ENCODE data around the gene CYB561D1. TPM values are rescaled to one million over a fixed set of nuclear protein-coding genes. Genes with fewer than 3 reads are reported as not detected.

Gene CYB561D1
- total and polyA plus RNA-seq, 2 donors (not counting 1 experiment from before 2014, with no cell fraction given), result 5.1 to 6.6 TPM

- H3K27me3 ChIP-seq (ENCODE audit: control insufficient read depth, insufficient read depth, low read length), result peaks cover 7% of the 10 kb centered on the region
- H3K4me1 ChIP-seq (ENCODE audit: control insufficient read depth, extremely low read depth, insufficient read depth, low read length), result peaks cover 6% of the 10 kb centered on the region
- no peaks in the 10 kb centered on the region for H3K79me2 ChIP-seq (ENCODE audit: control insufficient read depth, insufficient read depth, low read length)
- H4K20me1 ChIP-seq (ENCODE audit: control insufficient read depth, extremely low read depth, insufficient read depth, low read length), result no peaks in the 10 kb centered on the region
- DNase-seq (ENCODE audit: low read depth in 2 of 2), result no peak
- no peaks in the 10 kb centered on the region for H3K9me3 ChIP-seq (ENCODE audit: control insufficient read depth, insufficient read depth, low read depth, low read length)
- H3K27ac ChIP-seq (ENCODE audit: insufficient read depth, low read length), result no peak overlapping the region
- H3K4me2 ChIP-seq (ENCODE audit: extremely low read depth, insufficient read depth, low read length), result no peak overlapping the region
- H3K9ac ChIP-seq (ENCODE audit: insufficient read depth, low read length), result no peak overlapping the region
- TF ChIP-seq EZH2 (IDR thresholded peaks at IDR 0.05; ENCODE audit: low read length, missing control alignments), result no peak
- TF ChIP-seq, protein P1, sequence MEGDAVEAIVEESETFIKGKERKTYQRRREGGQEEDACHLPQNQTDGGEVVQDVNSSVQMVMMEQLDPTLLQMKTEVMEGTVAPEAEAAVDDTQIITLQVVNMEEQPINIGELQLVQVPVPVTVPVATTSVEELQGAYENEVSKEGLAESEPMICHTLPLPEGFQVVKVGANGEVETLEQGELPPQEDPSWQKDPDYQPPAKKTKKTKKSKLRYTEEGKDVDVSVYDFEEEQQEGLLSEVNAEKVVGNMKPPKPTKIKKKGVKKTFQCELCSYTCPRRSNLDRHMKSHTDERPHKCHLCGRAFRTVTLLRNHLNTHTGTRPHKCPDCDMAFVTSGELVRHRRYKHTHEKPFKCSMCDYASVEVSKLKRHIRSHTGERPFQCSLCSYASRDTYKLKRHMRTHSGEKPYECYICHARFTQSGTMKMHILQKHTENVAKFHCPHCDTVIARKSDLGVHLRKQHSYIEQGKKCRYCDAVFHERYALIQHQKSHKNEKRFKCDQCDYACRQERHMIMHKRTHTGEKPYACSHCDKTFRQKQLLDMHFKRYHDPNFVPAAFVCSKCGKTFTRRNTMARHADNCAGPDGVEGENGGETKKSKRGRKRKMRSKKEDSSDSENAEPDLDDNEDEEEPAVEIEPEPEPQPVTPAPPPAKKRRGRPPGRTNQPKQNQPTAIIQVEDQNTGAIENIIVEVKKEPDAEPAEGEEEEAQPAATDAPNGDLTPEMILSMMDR (conservative IDR thresholded peaks at IDR 0.05 in 1 of 2, IDR thresholded peaks at IDR 0.05 in 1 of 2; ENCODE audit: low read depth in 1 of 2, low read length in 2 of 2), result no peak
- no peak overlapping the region for H3K4me3 ChIP-seq (replicated peaks in 1 of 4; ENCODE audit: control extremely low read depth in 1 of 4, insufficient read depth in 1 of 4, low read depth in 3 of 4, low read length in 4 of 4)
- H3K36me3 ChIP-seq (ENCODE audit: control insufficient read depth, insufficient read depth, low read length), result no peaks in the 10 kb centered on the region
- H2AFZ ChIP-seq (ENCODE audit: low read length), result no peak overlapping the region
Measured at GRCh38 chr1:109481646-109482045, 12.2 kb upstream of the CYB561D1 start.

DNA sequence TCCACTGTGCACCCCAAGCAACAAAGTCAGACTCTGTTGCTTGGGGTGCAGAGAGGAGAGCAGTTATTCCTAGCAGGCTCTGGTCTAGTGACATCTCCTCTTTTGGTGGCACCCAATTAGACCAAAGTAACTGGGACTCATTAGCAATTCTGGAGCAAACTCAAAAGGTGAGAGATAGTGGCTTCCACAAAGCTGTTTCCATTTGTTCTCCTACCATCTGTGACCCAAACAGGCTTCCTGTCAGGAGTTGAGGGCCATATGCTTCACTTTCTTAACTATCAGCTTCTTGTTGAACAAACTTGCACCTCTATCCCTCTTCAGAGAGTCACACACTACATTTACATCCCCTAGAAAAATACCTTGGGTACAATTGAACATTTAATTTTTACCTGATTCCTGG, 11.7 kb upstream of the CYB561D1 start:
- Histone ChIP-seq H3K27me3 (ENCODE audit: control insufficient read depth, insufficient read depth, low read length) (peaks cover 7% of the 10 kb centered on the region), H3K36me3 (ENCODE audit: control insufficient read depth, insufficient read depth, low read length) (no peaks in the 10 kb centered on the region), H3K9ac (ENCODE audit: insufficient read depth, low read length) (no peak overlapping the region), H3K4me2 (ENCODE audit: extremely low read depth, insufficient read depth, low read length) (no peak overlapping the region), H3K79me2 (ENCODE audit: control insufficient read depth, insufficient read depth, low read length) (no peaks in the 10 kb centered on the region), H3K27ac (ENCODE audit: insufficient read depth, low read length) (no peak overlapping the region), H2AFZ (ENCODE audit: low read length) (no peak overlapping the region), H3K4me3 (replicated peaks in 1 of 4; ENCODE audit: control extremely low read depth in 1 of 4, insufficient read depth in 1 of 4, low read depth in 3 of 4, low read length in 4 of 4) (no peak overlapping the region), H3K9me3 (ENCODE audit: control insufficient read depth, insufficient read depth, low read depth, low read length) (no peaks in the 10 kb centered on the region), H4K20me1 (ENCODE audit: control insufficient read depth, extremely low read depth, insufficient read depth, low read length) (no peaks in the 10 kb centered on the region), H3K4me1 (ENCODE audit: control insufficient read depth, extremely low read depth, insufficient read depth, low read length) (peaks cover 6% of the 10 kb centered on the region)
- TF ChIP-seq, protein P1 (conservative IDR thresholded peaks at IDR 0.05 in 1 of 2, IDR thresholded peaks at IDR 0.05 in 1 of 2; ENCODE audit: low read depth in 1 of 2, low read length in 2 of 2), result no peak
- TF ChIP-seq EZH2 (IDR thresholded peaks at IDR 0.05; ENCODE audit: low read length, missing control alignments), result no peak
- no peak for DNase-seq (ENCODE audit: low read depth in 2 of 2)

GRCh38 chr1:109482791-109483671, 10.9 kb upstream of the CYB561D1 start:
- Histone ChIP-seq H3K36me3 (ENCODE audit: control insufficient read depth, insufficient read depth, low read length) (no peaks in the 10 kb centered on the region), H3K4me1 (ENCODE audit: control insufficient read depth, extremely low read depth, insufficient read depth, low read length) (peaks cover 6% of the 10 kb centered on the region), H3K27me3 (ENCODE audit: control insufficient read depth, insufficient read depth, low read length) (peaks cover 7% of the 10 kb centered on the region), H3K4me3 (replicated peaks in 1 of 4; ENCODE audit: control extremely low read depth in 1 of 4, insufficient read depth in 1 of 4, low read depth in 3 of 4, low read length in 4 of 4) (peak overlapping the region; percentile 67 to 76 (median 70)), H3K27ac (ENCODE audit: insufficient read depth, low read length) (no peak overlapping the region), H4K20me1 (ENCODE audit: control insufficient read depth, extremely low read depth, insufficient read depth, low read length) (no peaks in the 10 kb centered on the region), H3K9ac (ENCODE audit: insufficient read depth, low read length) (no peak overlapping the region), H3K4me2 (ENCODE audit: extremely low read depth, insufficient read depth, low read length) (peak overlapping the region; percentile 99), H3K9me3 (ENCODE audit: control insufficient read depth, insufficient read depth, low read depth, low read length) (no peaks in the 10 kb centered on the region), H3K79me2 (ENCODE audit: control insufficient read depth, insufficient read depth, low read length) (no peaks in the 10 kb centered on the region), H2AFZ (ENCODE audit: low read length) (peak overlapping the region; percentile 96)
- TF ChIP-seq, protein P1 (conservative IDR thresholded peaks at IDR 0.05 in 1 of 2, IDR thresholded peaks at IDR 0.05 in 1 of 2; ENCODE audit: low read depth in 1 of 2, low read length in 2 of 2), result no peak
- TF ChIP-seq EZH2 (IDR thresholded peaks at IDR 0.05; ENCODE audit: low read length, missing control alignments), result peak; percentile 48
- peak in 1 of 2 donors; percentile 26 for DNase-seq (ENCODE audit: low read depth in 2 of 2)
